H1 (cell line): ENCODE results near the gene MRM2. TPM values are rescaled to one million over a fixed set of nuclear protein-coding genes. Genes with fewer than 3 reads are reported as not detected.

ENCODE experiments used
- CTCF ChIA-PET: fragments of 300-600 bp; sonication (Branson Sonifier 250); formaldehyde crosslinking; loops from one replicate; lab custom pipeline; 2021; ENCODE audit not compliant: partially characterized antibody; lab: Charles Lee
- POLR2A ChIA-PET: fragments of 300-600 bp; sonication (Branson Sonifier 250); formaldehyde crosslinking; loops from one replicate; lab custom pipeline; 2021; ENCODE audit warnings: inconsistent platforms; ENCODE audit not compliant: partially characterized antibody; lab: Charles Lee
- DNase-seq, 2 experiments: peaks; one replicate each; pipeline versions ENCODE4 v3.0.0 to v3.0.0-alpha.2; 2010 to 2022; ENCODE audit warnings: low spot score in 2 of 2, low read depth in 1 of 2, mixed read lengths in 1 of 2
- FAIRE-seq: peaks from 2 replicates; lab custom pipeline; 2011; peaks lifted over from hg19 to GRCh38; lab: Jason Lieb, UNC
- H2AFZ ChIP-seq: 2 replicates; pipeline ENCODE4 v1.8.1; 2012; ENCODE audit warnings: low read length, inconsistent platforms
- H2AK5ac ChIP-seq: 2 replicates; pipeline ENCODE4 v1.6.1; 2013; ENCODE audit warnings: low read depth, low read length
- H2BK120ac ChIP-seq: replicated peaks from 2 replicates; pipeline ENCODE3; 2013; ENCODE audit warnings: low read depth, low read length, inconsistent platforms
- H2BK12ac ChIP-seq: 2 replicates; pipeline ENCODE4 v1.6.1; 2013; ENCODE audit warnings: low read depth, low read length
- H2BK15ac ChIP-seq: 2 replicates; pipeline ENCODE4 v1.6.1; 2013; ENCODE audit warnings: low read length
- H2BK20ac ChIP-seq: 2 replicates; pipeline ENCODE4 v1.6.1; 2013; ENCODE audit warnings: low read length
- H2BK5ac ChIP-seq: 2 replicates; pipeline ENCODE4 v1.6.1; 2013; ENCODE audit warnings: low read depth, low read length
- H3K14ac ChIP-seq: 2 replicates; pipeline ENCODE4 v1.6.1; 2013; ENCODE audit warnings: inconsistent platforms; ENCODE audit not compliant: insufficient read length
- H3K18ac ChIP-seq: 2 replicates; pipeline ENCODE4 v1.6.1; 2013; ENCODE audit warnings: low read length; ENCODE audit errors: extremely low read depth
- H3K23ac ChIP-seq: 2 replicates; pipeline ENCODE4 v1.6.1; 2013; ENCODE audit warnings: inconsistent platforms; ENCODE audit not compliant: insufficient read length
- H3K23me2 ChIP-seq: 2 replicates; pipeline ENCODE4 v1.6.1; 2013; ENCODE audit warnings: low read depth, low read length
- H3K27ac ChIP-seq: 2 replicates; pipeline ENCODE4 v1.6.1; 2011; ENCODE audit warnings: low read depth, low read length, inconsistent platforms
- H3K27me3 ChIP-seq, 4 experiments: replicated peaks in 1 of 4; 1 replicate in 1 of 4; 2 replicates in 3 of 4; pipeline versions ENCODE4 v1.6.1 to v1.8.1; 2011 to 2013; ENCODE audit warnings: low read length in 3 of 4, mild to moderate bottlenecking in 3 of 4, inconsistent platforms in 2 of 4, mixed read lengths in 2 of 4, moderate library complexity in 1 of 4; ENCODE audit not compliant: control insufficient read depth in 3 of 4, insufficient read depth in 3 of 4; ENCODE audit errors: extremely low read depth in 1 of 4
- H3K36me3 ChIP-seq, 4 experiments: 2 replicates each; pipeline versions ENCODE4 v1.6.1 to v1.8.1; 2011 to 2013; ENCODE audit warnings: mild to moderate bottlenecking in 4 of 4, low read length in 3 of 4, moderate library complexity in 2 of 4, control low read depth in 1 of 4, inconsistent platforms in 1 of 4; ENCODE audit not compliant: insufficient read depth in 4 of 4, control insufficient read depth in 2 of 4
- H3K4ac ChIP-seq: replicated peaks from 2 replicates; pipeline ENCODE3; 2013; ENCODE audit warnings: low read length, low read depth, mixed read lengths, inconsistent platforms; ENCODE audit not compliant: insufficient read length
- H3K4me1 ChIP-seq, 4 experiments: replicated peaks in 1 of 4; 1 replicate in 1 of 4; 2 replicates in 3 of 4; pipeline versions ENCODE4 v1.6.1 to v1.8.1; 2011 to 2013; ENCODE audit warnings: low read length in 3 of 4, inconsistent platforms in 2 of 4, mixed read lengths in 1 of 4; ENCODE audit not compliant: insufficient read depth in 4 of 4, control insufficient read depth in 3 of 4
- H3K4me2 ChIP-seq, 2 experiments: 2 replicates each; pipeline versions ENCODE4 v1.6.1 to v1.8.1; 2011 to 2013; ENCODE audit warnings: low read depth in 2 of 2, low read length in 2 of 2, control low read depth in 1 of 2, inconsistent platforms in 1 of 2, mild to moderate bottlenecking in 1 of 2; ENCODE audit not compliant: insufficient read depth in 1 of 2
- H3K4me3 ChIP-seq, 4 experiments: fragments of 200-600, 300-600 bp in 1 of 4; sonication (generic), shearing (Covaris generic), sonication (Bioruptor Twin) in 1 of 4; 2 replicates each; pipeline versions ENCODE4 v1.5.1 to v1.8.1; 2011 to 2016; ENCODE audit warnings: low read length in 4 of 4, low read depth in 3 of 4, control low read depth in 2 of 4, inconsistent platforms in 2 of 4, mild to moderate bottlenecking in 2 of 4, mixed read lengths in 1 of 4, moderate library complexity in 1 of 4; ENCODE audit not compliant: insufficient read depth in 2 of 4; ENCODE audit errors: extremely low read depth in 1 of 4
- H3K56ac ChIP-seq: replicated peaks from 2 replicates; pipeline ENCODE3; 2013; ENCODE audit warnings: low read depth, mild to moderate bottlenecking, mixed read lengths, low read length, inconsistent platforms; ENCODE audit not compliant: insufficient read length
- H3K79me1 ChIP-seq: 2 replicates; pipeline ENCODE4 v1.6.1; 2013; ENCODE audit warnings: low read depth, low read length, control low read depth
- H3K79me2 ChIP-seq, 2 experiments: 2 replicates each; pipeline versions ENCODE4 v1.6.1 to v1.8.1; 2012 to 2013; ENCODE audit warnings: low read length in 2 of 2, mild to moderate bottlenecking in 2 of 2, inconsistent platforms in 1 of 2; ENCODE audit not compliant: insufficient read depth in 2 of 2, control insufficient read depth in 1 of 2
- H3K9ac ChIP-seq, 4 experiments: replicated peaks in 1 of 4; 1 replicate in 1 of 4; 2 replicates in 3 of 4; pipeline versions ENCODE4 v1.6.1 to v1.8.1; 2011 to 2013; ENCODE audit warnings: low read depth in 3 of 4, low read length in 3 of 4, control low read depth in 2 of 4, mild to moderate bottlenecking in 2 of 4, moderate library complexity in 2 of 4, inconsistent platforms in 1 of 4; ENCODE audit errors: extremely low read depth in 1 of 4
- H3K9me3 ChIP-seq, 2 experiments: 2 replicates each; pipeline versions ENCODE4 v1.6.1 to v1.8.1; 2012 to 2013; ENCODE audit warnings: mild to moderate bottlenecking in 2 of 2, moderate library complexity in 2 of 2, control low read depth in 1 of 2, inconsistent platforms in 1 of 2, low read depth in 1 of 2, low read length in 1 of 2, mixed read lengths in 1 of 2; ENCODE audit not compliant: insufficient read depth in 2 of 2
- H4K20me1 ChIP-seq, 2 experiments: replicated peaks in 1 of 2; 2 replicates each; pipeline versions ENCODE3 to v1.8.1; 2011 to 2013; ENCODE audit warnings: inconsistent platforms in 2 of 2, low read length in 2 of 2, mild to moderate bottlenecking in 1 of 2; ENCODE audit not compliant: insufficient read depth in 2 of 2, control insufficient read depth in 1 of 2
- H4K5ac ChIP-seq: 2 replicates; pipeline ENCODE4 v1.6.1; 2013; ENCODE audit warnings: low read length, low read depth, mixed read lengths, inconsistent platforms; ENCODE audit not compliant: insufficient read length
- H4K8ac ChIP-seq: 2 replicates; pipeline ENCODE4 v1.8.0; 2013; ENCODE audit warnings: mild to moderate bottlenecking, moderate library complexity, low read length, inconsistent platforms; ENCODE audit not compliant: insufficient read depth; ENCODE audit errors: extremely low read depth
- H4K91ac ChIP-seq: replicated peaks from 2 replicates; pipeline ENCODE3; 2013; ENCODE audit warnings: low read length, mixed read lengths, inconsistent platforms; ENCODE audit not compliant: insufficient read length
- POLR2A ChIP-seq, 2 experiments: IDR thresholded peaks; 1 replicate in 1 of 2; 2 replicates in 1 of 2; pipeline ENCODE4 v1.6.1; 2011; ENCODE audit warnings: low read depth in 2 of 2, low read length in 2 of 2, mild to moderate bottlenecking in 2 of 2; ENCODE audit errors: control extremely low read depth in 1 of 2
- TAF7 ChIP-seq: optimal IDR thresholded peaks from 2 replicates; pipeline ENCODE3; 2011; ENCODE audit warnings: low read depth, mild to moderate bottlenecking, inconsistent platforms, low read length, moderate library complexity, borderline replicate concordance
- WGBS, 2 experiments: shearing (Covaris generic) in 1 of 2; methylation state at CpG; one replicate each; pipeline versions ENCODE4 v1.1.6 to v1.1.7; 2013 to 2015; ENCODE audit warnings: low lambda C conversion rate in 2 of 2, mixed read lengths in 2 of 2, inconsistent platforms in 1 of 2, low coverage in 1 of 2, missing lambda C conversion rate in 1 of 2; ENCODE audit not compliant: insufficient replicate concordance in 2 of 2, insufficient coverage in 1 of 2, insufficient read length in 1 of 2; ENCODE audit errors: extremely low coverage in 1 of 2, missing lambda C conversion rate in 1 of 2; 5-methylcytosine and 5-hydroxymethylcytosine counted together
- polyA plus RNA-seq, 7 experiments: library from polyadenylated mRNA; depleted of rRNA in 3 of 7; stranded (reverse) in 5 of 7; unstranded in 2 of 7; fragments of >200 nt in 5 of 7; fragments of 200-250 nt in 2 of 7; gene quantifications; 1 replicate in 5 of 7; 2 replicates in 1 of 7; 4 replicates in 1 of 7; pipeline versions ENCODE4 v1.2.1 to v1.2.3, GENCODE V29; 2011 to 2013; ENCODE audit warnings: missing spikeins in 2 of 7, mixed read lengths in 2 of 7
- total RNA-seq: library from RNA; stranded (reverse); fragmentation: NEBNext Ultra II Directional; extraction: Animal tissue kit (Norgen Biotek cat#: 25700); gene quantifications from 2 replicates; pipeline ENCODE4 v1.2.1, GENCODE V29; 2021

MRM2 gene
- total and polyA plus RNA-seq, 2 of the 8 experiments (the other 6 are each of a cell fraction or from before 2014, with no cell fraction given) = 17.2 to 38.6 TPM

GRCh38 chr7:2243458-2243857 is 1.5 kb upstream of the MRM2 start:
- Histone ChIP-seq H3K79me2 (peaks cover 0 to 24% of the 10 kb centered on the region in 2 experiments; a peak in 2 of 4 replicates), H2BK20ac (no peak overlapping the region), H3K56ac (no peak overlapping the region), H3K4ac (no peak overlapping the region), H3K36me3 (peaks cover 0 to 9% (median 8%) of the 10 kb centered on the region in 4 experiments; a peak in 7 of 8 replicates), H2BK15ac (no peak overlapping the region), H3K4me3 (peak overlapping the region in 3 of 4 experiments; percentile 84 to 100 (median 90); a peak in 2 of 8 replicates), H3K4me1 (peaks cover 0 to 16% (median 5%) of the 10 kb centered on the region in 4 experiments; a peak in 6 of 7 replicates), H3K9me3 (no peaks in the 10 kb centered on the region), H2BK120ac (no peak overlapping the region), H3K27me3 (no peaks in the 10 kb centered on the region; a peak in 1 of 7 replicates), H2AFZ (no peak overlapping the region), H3K79me1 (0 out of 2 replicates have a peak, but pooled peaks cover 2% of the 10 kb centered on the region), H4K91ac (no peak overlapping the region), H4K5ac (peak overlapping the region; percentile 18), H3K9ac (peak overlapping the region in 1 of 4 experiments; percentile 17; a peak in 1 of 7 replicates), H2AK5ac (no peak overlapping the region), H3K23ac (no peak overlapping the region), H4K8ac (peak overlapping the region; percentile 40), H2BK5ac (peak overlapping the region; percentile 66; the same call in 1 of the 2 replicates), H4K20me1 (peaks cover 0 to 10% of the 10 kb centered on the region in 2 experiments), H2BK12ac (no peak overlapping the region), H3K18ac (no peak overlapping the region), H3K4me2 (peak overlapping the region; percentile 92 to 94), H3K23me2 (peaks cover 3% of the 10 kb centered on the region; the same call in 1 of the 2 replicates), H3K27ac (no peak overlapping the region), H3K14ac (no peak overlapping the region)
- POLR2A ChIA-PET = interaction anchor here (0.8 to 1.6 kb wide), 3 partner anchors 67 to 112 kb away, joined by 3 to 4 read pairs (median 3); no protein-coding TSS in a partner anchor
- CTCF ChIA-PET = interaction anchor here (1.3 kb wide), 1 partner anchor 18 kb away, joined by 3 read pairs; no protein-coding TSS in a partner anchor
- TF ChIP-seq TAF7 (no peak), POLR2A (IDR thresholded peaks at IDR 0.05; ENCODE audit: control extremely low read depth in 1 of 2, low read depth in 2 of 2, low read length in 2 of 2) (no peak)
- FAIRE-seq = no peak
- 86% methylated on average over 12 of the region's 12 CpGs; no CpG with 5 or more reads in 1 of the 2 experiments for WGBS, 2 experiments
- no peak for DNase-seq
